GM12892 (cell line): ENCODE measurements around the gene RMND1.

ENCODE experiments used
- POLR2A ChIP-seq: IDR thresholded peaks from 2 replicates; pipeline ENCODE4 v1.6.1; 2011; ENCODE audit warnings: low read depth, low read length, control low read depth
- POLR2AphosphoS5 ChIP-seq: IDR thresholded peaks from 2 replicates; pipeline ENCODE4 v1.6.1; 2011; ENCODE audit warnings: low read depth, low read length, control low read depth
- TAF1 ChIP-seq: IDR thresholded peaks from 2 replicates; pipeline ENCODE4 v1.6.1; 2011; ENCODE audit warnings: low read depth, mild to moderate bottlenecking, control low read depth, low read length, borderline replicate concordance

DNA sequence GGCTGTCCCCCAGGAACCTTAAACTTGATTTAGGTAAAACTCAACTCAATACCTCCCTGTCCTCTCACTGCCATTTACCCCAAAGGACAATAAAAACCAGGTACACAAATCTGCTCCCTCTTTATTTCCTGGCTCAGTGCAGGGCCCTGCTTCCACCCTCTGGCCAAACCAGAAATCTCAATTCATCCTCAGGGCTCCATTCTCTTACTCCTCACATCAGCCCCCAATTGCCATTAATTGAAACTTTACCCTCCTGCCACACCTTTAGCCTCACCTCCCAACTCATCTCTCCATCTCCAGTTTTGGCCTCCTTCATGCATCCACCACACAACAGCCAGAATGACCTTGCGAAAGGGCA is 71.1 kb downstream of the RMND1 start:
- TF ChIP-seq POLR2AphosphoS5 (no peak), POLR2A (no peak), TAF1 (no peak)
